DND-41 (cell line): ENCODE measurements around the gene LRP6.

ENCODE experiments used
- CTCF ChIP-seq: IDR thresholded peaks from 2 replicates; pipeline ENCODE4 v1.5.1; 2012; ENCODE audit warnings: borderline replicate concordance, low read length, moderate library complexity, mild to moderate bottlenecking; ENCODE audit not compliant: poor library complexity, severe bottlenecking; ENCODE audit errors: extremely low read depth
- EZH2 ChIP-seq: IDR thresholded peaks from 3 replicates; pipeline ENCODE4 v1.6.1; 2012; ENCODE audit warnings: borderline replicate concordance, low read depth, mild to moderate bottlenecking, moderate library complexity, low read length, inconsistent platforms; ENCODE audit not compliant: severe bottlenecking

GRCh38 chr12:12079291-12079690 is 187.6 kb downstream of the LRP6 start:
- no peak for TF ChIP-seq CTCF
- no peak for TF ChIP-seq EZH2
